NT2/D1 (cell line): ENCODE results near the gene C10orf95.

Experiments used
- DNase-seq: peaks from one replicate; pipeline ENCODE4 v3.0.0-alpha.2; 2011; ENCODE audit warnings: low read depth, low spot score
- H3K27me3 ChIP-seq: 2 replicates; pipeline ENCODE4 v1.6.0; 2011; ENCODE audit warnings: mild to moderate bottlenecking; ENCODE audit not compliant: insufficient read length, insufficient read depth
- H3K36me3 ChIP-seq: 2 replicates; pipeline ENCODE4 v1.6.1; 2011; ENCODE audit warnings: mild to moderate bottlenecking, low read length, mixed read lengths; ENCODE audit not compliant: insufficient read depth, insufficient read length
- H3K4me1 ChIP-seq: 2 replicates; pipeline ENCODE4 v1.5.1; 2011; ENCODE audit not compliant: insufficient read depth, insufficient read length
- H3K4me3 ChIP-seq: 2 replicates; pipeline ENCODE4 v1.5.1; 2011; ENCODE audit warnings: low read depth; ENCODE audit not compliant: insufficient read length
- H3K9ac ChIP-seq: 2 replicates; pipeline ENCODE4 v1.6.0; 2011; ENCODE audit warnings: low read depth; ENCODE audit not compliant: insufficient read length
- H3K9me3 ChIP-seq: 2 replicates; pipeline ENCODE4 v1.5.1; 2011; ENCODE audit warnings: mild to moderate bottlenecking, low read length; ENCODE audit not compliant: insufficient read depth
- SUZ12 ChIP-seq: IDR thresholded peaks from 2 replicates; pipeline ENCODE4 v1.6.1; 2011; ENCODE audit not compliant: insufficient read length, insufficient read depth; ENCODE audit errors: extremely low read depth
- YY1 ChIP-seq: IDR thresholded peaks from 2 replicates; pipeline ENCODE4 v1.6.1; 2011; ENCODE audit not compliant: insufficient read length, insufficient read depth
- ZNF274 ChIP-seq: IDR thresholded peaks from 2 replicates; pipeline ENCODE4 v1.6.1; 2011; ENCODE audit warnings: mild to moderate bottlenecking, low read depth, low read length

Gene C10orf95

DNA sequence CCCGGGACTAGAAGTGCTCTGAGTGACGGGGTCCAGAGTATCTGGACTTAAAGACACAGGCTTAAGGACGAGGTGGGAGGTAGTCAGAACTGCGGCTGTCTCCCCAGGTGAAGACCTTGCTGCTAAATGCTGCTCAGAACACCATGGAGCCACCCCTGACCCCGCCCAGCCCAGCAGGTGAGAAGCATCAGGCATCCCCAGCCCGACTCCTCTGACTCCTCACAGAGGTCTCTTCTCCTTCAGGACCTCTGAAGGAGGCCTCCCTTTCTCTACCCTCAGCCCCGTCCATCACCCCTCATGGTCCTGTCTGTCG lies 50.0 kb downstream of the C10orf95 start:
- peak overlapping the region; percentile 2 for H3K9ac ChIP-seq
- no peak for DNase-seq
- peaks cover 30% of the 10 kb centered on the region for H3K4me1 ChIP-seq
- TF ChIP-seq ZNF274, result no peak
- TF ChIP-seq YY1, result no peak
- TF ChIP-seq SUZ12, result no peak
- H3K36me3 ChIP-seq, result peaks cover 71% of the 10 kb centered on the region
- no peak overlapping the region for H3K4me3 ChIP-seq
- H3K27me3 ChIP-seq, result no peaks in the 10 kb centered on the region
- H3K9me3 ChIP-seq, result no peaks in the 10 kb centered on the region

DNA sequence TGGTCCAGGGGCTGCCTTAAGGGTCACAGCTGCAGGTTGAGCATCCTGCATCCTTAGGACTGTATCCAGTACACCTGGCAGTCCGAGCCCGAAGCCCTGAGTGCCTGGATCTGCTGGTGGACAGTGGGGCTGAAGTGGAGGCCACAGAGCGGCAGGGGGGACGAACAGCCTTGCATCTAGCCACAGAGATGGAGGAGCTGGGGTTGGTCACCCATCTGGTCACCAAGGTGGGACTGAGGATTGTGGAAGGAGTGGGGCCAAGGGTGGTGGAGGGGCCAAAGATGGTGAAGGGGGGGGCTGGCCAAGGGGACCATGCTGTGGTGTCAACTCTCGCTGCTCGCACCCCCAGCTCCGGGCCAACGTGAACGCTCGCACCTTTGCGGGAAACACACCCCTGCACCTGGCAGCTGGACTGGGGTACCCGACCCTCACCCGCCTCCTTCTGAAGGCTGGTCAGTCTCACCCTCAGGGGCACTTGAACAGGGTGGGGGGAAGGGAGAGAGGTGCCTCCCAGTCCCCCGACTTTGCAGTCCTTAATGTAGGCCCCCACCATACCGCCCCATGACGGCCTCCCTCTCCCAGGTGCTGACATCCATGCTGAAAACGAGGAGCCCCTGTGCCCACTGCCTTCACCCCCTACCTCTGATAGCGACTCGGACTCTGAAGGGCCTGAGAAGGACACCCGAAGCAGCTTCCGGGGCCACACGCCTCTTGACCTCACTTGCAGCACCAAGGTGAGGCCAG lies 50.6 kb downstream of the C10orf95 start:
- TF ChIP-seq YY1 (no peak), SUZ12 (no peak), ZNF274 (no peak)
- DNase-seq, result no peak
- H3K36me3 ChIP-seq, result peaks cover 73% of the 10 kb centered on the region
- no peaks in the 10 kb centered on the region for H3K9me3 ChIP-seq
- H3K27me3 ChIP-seq, result no peaks in the 10 kb centered on the region
- H3K9ac ChIP-seq, result no peak overlapping the region
- H3K4me1 ChIP-seq, result peaks cover 32% of the 10 kb centered on the region
- H3K4me3 ChIP-seq, result no peak overlapping the region

DNA sequence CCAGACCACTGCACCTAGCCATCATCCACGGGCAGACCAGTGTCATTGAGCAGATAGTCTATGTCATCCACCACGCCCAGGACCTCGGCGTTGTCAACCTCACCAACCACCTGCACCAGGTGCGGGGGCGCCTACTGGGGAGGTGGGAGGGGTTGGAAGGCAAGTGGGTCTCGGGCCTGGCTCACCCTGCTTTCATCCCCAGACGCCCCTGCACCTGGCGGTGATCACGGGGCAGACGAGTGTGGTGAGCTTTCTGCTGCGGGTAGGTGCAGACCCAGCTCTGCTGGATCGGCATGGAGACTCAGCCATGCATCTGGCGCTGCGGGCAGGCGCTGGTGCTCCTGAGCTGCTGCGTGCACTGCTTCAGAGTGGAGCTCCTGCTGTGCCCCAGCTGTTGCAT lies 51.3 kb downstream of the C10orf95 start:
- Histone ChIP-seq H3K27me3 (no peaks in the 10 kb centered on the region), H3K36me3 (peaks cover 73% of the 10 kb centered on the region), H3K9me3 (no peaks in the 10 kb centered on the region), H3K4me1 (peaks cover 32% of the 10 kb centered on the region), H3K9ac (peak overlapping the region; percentile 66), H3K4me3 (no peak overlapping the region)
- no peak for DNase-seq
- TF ChIP-seq YY1 (no peak), SUZ12 (no peak), ZNF274 (no peak)
